GM13977 (cell line): ENCODE data around the gene TUBGCP6.

ENCODE experiments used
- DNase-seq: peaks from one replicate; pipeline ENCODE4 v3.0.0; 2012; ENCODE audit warnings: low spot score
- CTCF ChIP-seq: IDR thresholded peaks from 2 replicates; pipeline ENCODE4 v1.5.1; 2012; ENCODE audit warnings: mild to moderate bottlenecking, control low read depth; ENCODE audit not compliant: insufficient read depth; ENCODE audit errors: extremely low read depth, missing control alignments
- in situ Hi-C: fragments of 300-500 bp; cut with MboI; formaldehyde crosslinking; loops from one replicate; pipeline ENCODE4 v1.12.0; 2022; ENCODE audit warnings: low sequenced_read_pairs, low pct_unique_long_range_greater_than_20kb, mixed read lengths, inconsistent platforms; ENCODE audit not compliant: unreplicated experiment

The TUBGCP6 gene

GRCh38 chr22:50216055-50216683, 28.7 kb downstream of the TUBGCP6 start:
- in situ Hi-C loops: no loop called here
- DNase-seq: no peak
- TF ChIP-seq CTCF: no peak

- DNase-seq: no peak
- no peak for TF ChIP-seq CTCF
- in situ Hi-C loops: no loop called here
Measured at GRCh38 chr22:50215297-50216054, 29.3 kb downstream of the TUBGCP6 start.

GRCh38 chr22:50213263-50213662, 31.6 kb downstream of the TUBGCP6 start:
- in situ Hi-C loops: no loop called here
- DNase-seq: no peak
- TF ChIP-seq CTCF: no peak

- in situ Hi-C loops: no loop called here
- TF ChIP-seq CTCF: no peak
- DNase-seq: no peak
Measured at GRCh38 chr22:50211147-50211546, 33.7 kb downstream of the TUBGCP6 start.

GRCh38 chr22:50210378-50211139, 34.3 kb downstream of the TUBGCP6 start:
- in situ Hi-C loops: no loop called here

More at GRCh38 chr22:50210378-50211139, 34.3 kb downstream of the TUBGCP6 start:
- TF ChIP-seq CTCF: no peak
- no peak for DNase-seq
